Measurements from ENCODE around the gene CASP9.

DNA sequence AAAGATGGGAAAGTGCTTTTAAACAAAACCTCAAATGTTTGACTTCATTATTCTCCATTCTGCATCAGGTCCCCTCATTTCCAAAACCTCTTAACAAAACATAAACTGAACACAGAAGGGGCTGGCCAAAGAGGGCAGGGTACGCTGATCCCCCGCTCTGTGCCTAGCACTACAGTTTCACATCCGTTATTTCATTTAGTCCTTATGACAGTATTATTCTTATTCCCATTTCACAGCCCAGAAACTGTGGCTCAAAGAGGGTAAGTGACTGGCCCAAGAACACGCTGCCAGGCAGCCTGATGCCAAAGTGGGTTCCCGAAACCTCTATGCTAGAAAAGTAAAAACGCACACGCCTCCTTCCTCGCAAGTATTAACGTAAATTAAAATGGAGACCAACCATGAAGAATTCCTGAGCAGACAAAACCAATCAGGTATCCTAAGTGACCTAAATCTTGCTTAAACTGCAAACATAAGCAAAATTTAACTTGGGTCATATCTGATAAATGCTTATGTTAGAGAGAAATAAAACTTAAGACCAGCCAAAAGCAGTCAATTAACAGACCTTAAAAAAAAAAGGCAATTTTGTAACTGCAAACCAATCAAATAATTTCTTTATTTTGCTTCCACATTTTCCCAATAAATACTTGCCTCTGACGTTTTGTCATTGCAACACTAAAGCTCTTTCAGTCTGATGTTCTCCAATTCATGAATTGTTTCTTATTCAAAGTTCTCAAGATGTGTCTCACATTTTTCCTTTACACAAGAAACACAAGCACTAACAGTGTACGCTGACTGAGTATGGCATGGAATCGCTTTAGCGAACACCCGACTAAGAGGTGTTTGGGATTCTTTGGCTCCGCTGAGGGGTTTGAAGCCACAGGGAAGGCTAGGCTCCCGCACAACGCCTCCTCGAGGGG, 653 bp downstream of the CASP9 start:
- no peak for TF ChIP-seq CTCF (IDR thresholded peaks at IDR 0.05)
- no peak for TF ChIP-seq POLR2A (IDR thresholded peaks at IDR 0.05)

All from testis (tissue), 2 donors.